HepG2 (cell line): ENCODE results near the gene PGC. TPM values are rescaled to one million over a fixed set of nuclear protein-coding genes. Genes with fewer than 3 reads are reported as not detected.

Experiments
- FOXC1 ChIP-seq: sonication (generic); formaldehyde crosslinking; IDR thresholded peaks from 2 replicates; pipeline ENCODE4 v1.8.0; 2022; ENCODE audit warnings: mild to moderate bottlenecking, missing genetic modification reagents, borderline replicate concordance
- MTF2 ChIP-seq: sonication (generic); formaldehyde crosslinking; IDR thresholded peaks from 2 replicates; pipeline ENCODE4 v1.5.0; 2020; ENCODE audit warnings: missing genetic modification reagents, borderline replicate concordance
- MXI1 ChIP-seq: IDR thresholded peaks from 3 replicates; pipeline ENCODE4 v1.6.1; 2012; ENCODE audit warnings: low read depth, low read length, inconsistent platforms, borderline replicate concordance
- RFX3 ChIP-seq: IDR thresholded peaks from 2 replicates; pipeline ENCODE4 v1.6.1; 2016; ENCODE audit warnings: missing biosample characterization, missing genetic modification reagents
- TBP ChIP-seq: sonication (generic); formaldehyde crosslinking; IDR thresholded peaks from 2 replicates; pipeline ENCODE4 v1.5.0; 2020; ENCODE audit warnings: missing genetic modification reagents
- TP53 ChIP-seq: sonication (generic); formaldehyde crosslinking; conservative IDR thresholded peaks from 2 replicates; pipeline ENCODE4 v1.4.0; 2020; ENCODE audit warnings: missing genetic modification reagents
- ZNF232 ChIP-seq: sonication (generic); formaldehyde crosslinking; IDR thresholded peaks from 2 replicates; pipeline ENCODE4 v1.4.0; 2020; ENCODE audit warnings: missing genetic modification reagents, borderline replicate concordance
- ZNF282 ChIP-seq: fragments of 450-650 bp; IDR thresholded peaks from 2 replicates; pipeline ENCODE4 v1.6.1; 2018; ENCODE audit not compliant: partially characterized antibody
- ZNF430 ChIP-seq: sonication (generic); formaldehyde crosslinking; IDR thresholded peaks from 2 replicates; pipeline ENCODE4 v1.9.0; 2021; ENCODE audit warnings: mild to moderate bottlenecking, missing genetic modification reagents
- ZNF768 ChIP-seq: sonication (generic); formaldehyde crosslinking; IDR thresholded peaks from 2 replicates; pipeline ENCODE4 v1.4.0; 2020; ENCODE audit warnings: missing genetic modification reagents
- polyA plus RNA-seq, 8 experiments: library from polyadenylated mRNA; depleted of rRNA in 3 of 8; stranded (reverse) in 7 of 8; unstranded in 1 of 8; fragments of >200 nt; fragmentation: Illumina TruSeq in 4 of 8; extraction: Trizol in 4 of 8; gene quantifications; 2 replicates each; pipeline versions ENCODE4 v1.2.1 to v1.2.3, GENCODE V29; 2011 to 2016; ENCODE audit warnings: low read depth in 4 of 8, missing spikeins in 1 of 8, mixed read lengths in 1 of 8; ENCODE audit not compliant: insufficient read depth in 1 of 8
- total RNA-seq, 5 experiments: library from RNA; depleted of rRNA; stranded (reverse); fragments of >200 nt; fragmentation: Illumina TruSeq; extraction: Trizol; gene quantifications; 2 replicates each; pipeline ENCODE4 v1.2.3, GENCODE V29; 2016; ENCODE audit warnings: low read depth in 1 of 5
- TF ChIP-seq, protein P1 (sequence below): IDR thresholded peaks from 2 replicates; pipeline ENCODE4 v1.6.1; 2016; ENCODE audit warnings: low read depth, missing genetic modification reagents, missing compliant biosample characterization
- TF ChIP-seq, protein P2 (sequence below): sonication (generic); formaldehyde crosslinking; IDR thresholded peaks from 2 replicates; pipeline ENCODE4 v1.5.0; 2020; ENCODE audit warnings: missing genetic modification reagents
- TF ChIP-seq, protein P3 (sequence below): IDR thresholded peaks from 2 replicates; pipeline ENCODE4 v1.6.1; 2016; ENCODE audit warnings: low read depth
- TF ChIP-seq, protein P4 (sequence below): sonication (generic); formaldehyde crosslinking; conservative IDR thresholded peaks from 2 replicates; pipeline ENCODE4 v1.8.1; 2023; ENCODE audit warnings: missing genetic modification reagents
- TF ChIP-seq, protein P5 (sequence below): sonication (generic); formaldehyde crosslinking; IDR thresholded peaks from 2 replicates; pipeline ENCODE4 v1.4.0; 2020; ENCODE audit warnings: missing genetic modification reagents, borderline replicate concordance

Gene PGC
- total and polyA plus RNA-seq, 2 of the 13 experiments (the other 11 are each of a cell fraction or from before 2014, with no cell fraction given) = 426 to 502 TPM

DNA sequence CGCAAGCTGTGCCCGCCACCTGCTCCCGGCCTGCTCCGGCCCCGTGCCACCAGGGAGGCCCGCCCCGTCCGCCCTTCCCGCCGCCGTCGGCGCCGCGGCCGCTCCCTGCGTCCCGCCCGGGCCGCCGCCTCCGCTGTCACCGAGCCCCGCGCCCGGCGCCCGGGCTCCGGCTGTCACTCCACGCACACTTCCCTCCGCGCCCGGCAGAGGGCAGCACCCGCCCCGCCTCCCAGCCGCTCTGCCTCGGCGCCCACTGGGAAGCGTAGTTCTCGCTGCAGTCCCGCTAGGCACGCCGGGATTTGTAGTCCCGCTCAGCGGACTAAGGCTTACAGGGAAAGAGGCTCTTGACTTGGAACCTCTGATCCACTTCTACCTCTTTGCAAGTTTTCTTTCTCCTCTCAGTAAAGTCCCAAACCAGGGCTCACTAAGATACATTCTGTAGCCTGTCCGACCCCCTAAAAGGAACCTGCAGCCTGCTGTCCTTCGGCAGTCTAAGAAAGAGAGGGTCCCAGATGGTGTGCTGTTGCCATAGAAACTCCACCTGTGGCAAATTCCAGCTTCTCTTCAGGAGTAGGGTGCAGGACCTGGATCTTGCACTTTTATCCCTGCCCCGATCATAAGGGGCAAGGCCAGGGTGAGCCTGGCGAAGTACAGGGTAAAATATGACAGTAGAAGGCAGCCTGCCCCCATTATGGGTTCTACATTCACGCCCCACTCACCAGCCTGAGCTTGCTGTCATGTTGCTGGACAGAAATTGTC lies 11.6 kb downstream of the PGC start, which contains the start of gene TFEB (continued):
- TF ChIP-seq, protein P1, sequence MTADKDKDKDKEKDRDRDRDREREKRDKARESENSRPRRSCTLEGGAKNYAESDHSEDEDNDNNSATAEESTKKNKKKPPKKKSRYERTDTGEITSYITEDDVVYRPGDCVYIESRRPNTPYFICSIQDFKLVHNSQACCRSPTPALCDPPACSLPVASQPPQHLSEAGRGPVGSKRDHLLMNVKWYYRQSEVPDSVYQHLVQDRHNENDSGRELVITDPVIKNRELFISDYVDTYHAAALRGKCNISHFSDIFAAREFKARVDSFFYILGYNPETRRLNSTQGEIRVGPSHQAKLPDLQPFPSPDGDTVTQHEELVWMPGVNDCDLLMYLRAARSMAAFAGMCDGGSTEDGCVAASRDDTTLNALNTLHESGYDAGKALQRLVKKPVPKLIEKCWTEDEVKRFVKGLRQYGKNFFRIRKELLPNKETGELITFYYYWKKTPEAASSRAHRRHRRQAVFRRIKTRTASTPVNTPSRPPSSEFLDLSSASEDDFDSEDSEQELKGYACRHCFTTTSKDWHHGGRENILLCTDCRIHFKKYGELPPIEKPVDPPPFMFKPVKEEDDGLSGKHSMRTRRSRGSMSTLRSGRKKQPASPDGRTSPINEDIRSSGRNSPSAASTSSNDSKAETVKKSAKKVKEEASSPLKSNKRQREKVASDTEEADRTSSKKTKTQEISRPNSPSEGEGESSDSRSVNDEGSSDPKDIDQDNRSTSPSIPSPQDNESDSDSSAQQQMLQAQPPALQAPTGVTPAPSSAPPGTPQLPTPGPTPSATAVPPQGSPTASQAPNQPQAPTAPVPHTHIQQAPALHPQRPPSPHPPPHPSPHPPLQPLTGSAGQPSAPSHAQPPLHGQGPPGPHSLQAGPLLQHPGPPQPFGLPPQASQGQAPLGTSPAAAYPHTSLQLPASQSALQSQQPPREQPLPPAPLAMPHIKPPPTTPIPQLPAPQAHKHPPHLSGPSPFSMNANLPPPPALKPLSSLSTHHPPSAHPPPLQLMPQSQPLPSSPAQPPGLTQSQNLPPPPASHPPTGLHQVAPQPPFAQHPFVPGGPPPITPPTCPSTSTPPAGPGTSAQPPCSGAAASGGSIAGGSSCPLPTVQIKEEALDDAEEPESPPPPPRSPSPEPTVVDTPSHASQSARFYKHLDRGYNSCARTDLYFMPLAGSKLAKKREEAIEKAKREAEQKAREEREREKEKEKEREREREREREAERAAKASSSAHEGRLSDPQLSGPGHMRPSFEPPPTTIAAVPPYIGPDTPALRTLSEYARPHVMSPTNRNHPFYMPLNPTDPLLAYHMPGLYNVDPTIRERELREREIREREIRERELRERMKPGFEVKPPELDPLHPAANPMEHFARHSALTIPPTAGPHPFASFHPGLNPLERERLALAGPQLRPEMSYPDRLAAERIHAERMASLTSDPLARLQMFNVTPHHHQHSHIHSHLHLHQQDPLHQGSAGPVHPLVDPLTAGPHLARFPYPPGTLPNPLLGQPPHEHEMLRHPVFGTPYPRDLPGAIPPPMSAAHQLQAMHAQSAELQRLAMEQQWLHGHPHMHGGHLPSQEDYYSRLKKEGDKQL (CRISPR knock-in tag) = peak; percentile 25; the same call in 1 of the 2 replicates
- TF ChIP-seq TP53 (CRISPR knock-in tag) = no peak; the same call in 1 of the 2 replicates
- TF ChIP-seq, protein P2, sequence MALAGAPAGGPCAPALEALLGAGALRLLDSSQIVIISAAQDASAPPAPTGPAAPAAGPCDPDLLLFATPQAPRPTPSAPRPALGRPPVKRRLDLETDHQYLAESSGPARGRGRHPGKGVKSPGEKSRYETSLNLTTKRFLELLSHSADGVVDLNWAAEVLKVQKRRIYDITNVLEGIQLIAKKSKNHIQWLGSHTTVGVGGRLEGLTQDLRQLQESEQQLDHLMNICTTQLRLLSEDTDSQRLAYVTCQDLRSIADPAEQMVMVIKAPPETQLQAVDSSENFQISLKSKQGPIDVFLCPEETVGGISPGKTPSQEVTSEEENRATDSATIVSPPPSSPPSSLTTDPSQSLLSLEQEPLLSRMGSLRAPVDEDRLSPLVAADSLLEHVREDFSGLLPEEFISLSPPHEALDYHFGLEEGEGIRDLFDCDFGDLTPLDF (CRISPR knock-in tag) = no peak
- TF ChIP-seq, protein P3, sequence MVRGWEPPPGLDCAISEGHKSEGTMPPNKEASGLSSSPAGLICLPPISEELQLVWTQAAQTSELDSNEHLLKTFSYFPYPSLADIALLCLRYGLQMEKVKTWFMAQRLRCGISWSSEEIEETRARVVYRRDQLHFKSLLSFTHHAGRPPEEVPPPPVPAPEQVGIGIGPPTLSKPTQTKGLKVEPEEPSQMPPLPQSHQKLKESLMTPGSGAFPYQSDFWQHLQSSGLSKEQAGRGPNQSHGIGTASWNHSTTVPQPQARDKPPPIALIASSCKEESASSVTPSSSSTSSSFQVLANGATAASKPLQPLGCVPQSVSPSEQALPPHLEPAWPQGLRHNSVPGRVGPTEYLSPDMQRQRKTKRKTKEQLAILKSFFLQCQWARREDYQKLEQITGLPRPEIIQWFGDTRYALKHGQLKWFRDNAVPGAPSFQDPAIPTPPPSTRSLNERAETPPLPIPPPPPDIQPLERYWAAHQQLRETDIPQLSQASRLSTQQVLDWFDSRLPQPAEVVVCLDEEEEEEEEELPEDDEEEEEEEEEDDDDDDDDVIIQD = 0 out of 2 replicates have a peak, but pooled peaks have one; percentile 31
- TF ChIP-seq MTF2 (CRISPR knock-in tag) = peak; percentile 56; the same call in 1 of the 2 replicates
- TF ChIP-seq, protein P4, sequence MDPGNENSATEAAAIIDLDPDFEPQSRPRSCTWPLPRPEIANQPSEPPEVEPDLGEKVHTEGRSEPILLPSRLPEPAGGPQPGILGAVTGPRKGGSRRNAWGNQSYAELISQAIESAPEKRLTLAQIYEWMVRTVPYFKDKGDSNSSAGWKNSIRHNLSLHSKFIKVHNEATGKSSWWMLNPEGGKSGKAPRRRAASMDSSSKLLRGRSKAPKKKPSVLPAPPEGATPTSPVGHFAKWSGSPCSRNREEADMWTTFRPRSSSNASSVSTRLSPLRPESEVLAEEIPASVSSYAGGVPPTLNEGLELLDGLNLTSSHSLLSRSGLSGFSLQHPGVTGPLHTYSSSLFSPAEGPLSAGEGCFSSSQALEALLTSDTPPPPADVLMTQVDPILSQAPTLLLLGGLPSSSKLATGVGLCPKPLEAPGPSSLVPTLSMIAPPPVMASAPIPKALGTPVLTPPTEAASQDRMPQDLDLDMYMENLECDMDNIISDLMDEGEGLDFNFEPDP = no peak
- no peak for TF ChIP-seq ZNF430 (CRISPR knock-in tag)
- TF ChIP-seq ZNF768 (CRISPR knock-in tag) = peak; percentile 54; the same call in 1 of the 2 replicates
- TF ChIP-seq TBP = peak; percentile 97; the same call in 1 of the 2 replicates
- peak; percentile 66 for TF ChIP-seq RFX3 (CRISPR knock-in tag)
- TF ChIP-seq ZNF282 = no peak
- no peak for TF ChIP-seq ZNF232 (CRISPR knock-in tag)
- peak; percentile 75 for TF ChIP-seq FOXC1 (CRISPR knock-in tag)
- peak; percentile 83; the same call in 1 of the 3 replicates for TF ChIP-seq MXI1
- TF ChIP-seq, protein P5, sequence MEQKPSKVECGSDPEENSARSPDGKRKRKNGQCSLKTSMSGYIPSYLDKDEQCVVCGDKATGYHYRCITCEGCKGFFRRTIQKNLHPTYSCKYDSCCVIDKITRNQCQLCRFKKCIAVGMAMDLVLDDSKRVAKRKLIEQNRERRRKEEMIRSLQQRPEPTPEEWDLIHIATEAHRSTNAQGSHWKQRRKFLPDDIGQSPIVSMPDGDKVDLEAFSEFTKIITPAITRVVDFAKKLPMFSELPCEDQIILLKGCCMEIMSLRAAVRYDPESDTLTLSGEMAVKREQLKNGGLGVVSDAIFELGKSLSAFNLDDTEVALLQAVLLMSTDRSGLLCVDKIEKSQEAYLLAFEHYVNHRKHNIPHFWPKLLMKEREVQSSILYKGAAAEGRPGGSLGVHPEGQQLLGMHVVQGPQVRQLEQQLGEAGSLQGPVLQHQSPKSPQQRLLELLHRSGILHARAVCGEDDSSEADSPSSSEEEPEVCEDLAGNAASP = 0 out of 2 replicates have a peak, but pooled peaks have one; percentile 75
